CD4-positive, alpha-beta T cell (primary cell): Measurements from ENCODE around the gene CLPTM1. TPM values are rescaled to one million over a fixed set of nuclear protein-coding genes. Genes with fewer than 3 reads are reported as not detected.
A peak's percentile ranks its signal among the peaks of the same experiment; 100 is the strongest.

ENCODE experiments used
- ATAC-seq: fragments of 200-7000 bp; cut with Tn5 transposase; one replicate; pipeline ENCODE4 v1.10.0; 2022; ENCODE audit warnings: mild to moderate bottlenecking; ENCODE audit not compliant: poor library complexity
- CTCF ChIA-PET: fragments of 350-600 bp; sonication (Branson Sonifier 250); formaldehyde crosslinking; loops from one replicate; lab custom pipeline; 2021; ENCODE audit warnings: antibody characterized with exemption, inconsistent platforms; lab: Charles Lee
- POLR2A ChIA-PET: fragments of 350-600 bp; sonication (Branson Sonifier 250); formaldehyde crosslinking; loops from one replicate; lab custom pipeline; 2021; ENCODE audit warnings: antibody characterized with exemption, inconsistent platforms; lab: Charles Lee
- DNase-seq, 14 experiments: peaks; one replicate each; pipeline ENCODE4 v3.0.0-alpha.2; 2013 to 2020; ENCODE audit warnings: mixed read lengths in 2 of 14
- H3K27ac ChIP-seq, 2 donors: one replicate each; pipeline versions ENCODE4 v1.5.1 to v1.7.0; 2013; ENCODE audit warnings: low read length in 2 of 2, low read depth in 1 of 2, mild to moderate bottlenecking in 1 of 2
- H3K27me3 ChIP-seq, 2 experiments: 1 replicate in 1 of 2; 2 replicates in 1 of 2; pipeline versions ENCODE4 v1.6.1 to v1.7.0; 2013; ENCODE audit warnings: low read length in 2 of 2, control low read depth in 1 of 2, mild to moderate bottlenecking in 1 of 2, moderate library complexity in 1 of 2; ENCODE audit not compliant: insufficient read depth in 2 of 2, control insufficient read depth in 1 of 2
- H3K36me3 ChIP-seq: one replicate; pipeline ENCODE4 v1.6.1; 2013; ENCODE audit warnings: low read length, control low read depth; ENCODE audit not compliant: insufficient read depth
- H3K4me1 ChIP-seq: one replicate; pipeline ENCODE4 v1.6.1; 2013; ENCODE audit warnings: low read length, control low read depth; ENCODE audit not compliant: insufficient read depth
- H3K4me3 ChIP-seq: one replicate; pipeline ENCODE4 v1.5.1; 2013; ENCODE audit warnings: mild to moderate bottlenecking, low read length, moderate library complexity
- H3K9me3 ChIP-seq, 2 experiments: 1 replicate in 1 of 2; 2 replicates in 1 of 2; pipeline versions ENCODE4 v1.6.1 to v1.7.0; 2013; ENCODE audit warnings: low read length in 2 of 2, mild to moderate bottlenecking in 2 of 2, control low read depth in 1 of 2, moderate library complexity in 1 of 2; ENCODE audit not compliant: control insufficient read depth in 1 of 2, insufficient read depth in 1 of 2
- H3K27ac Mint-ChIP-seq: one replicate; pipeline ENCODE4 v1.8.0; 2020; ENCODE audit warnings: mixed read lengths
- H3K27me3 Mint-ChIP-seq: one replicate; pipeline ENCODE4 v1.8.0; 2021; ENCODE audit warnings: mixed read lengths
- H3K36me3 Mint-ChIP-seq: one replicate; pipeline ENCODE4 v1.8.0; 2021; ENCODE audit warnings: low read depth, mixed read lengths
- H3K4me1 Mint-ChIP-seq: one replicate; pipeline ENCODE4 v1.8.0; 2021; ENCODE audit warnings: low read depth, mixed read lengths
- H3K4me3 Mint-ChIP-seq: one replicate; pipeline ENCODE4 v1.8.0; 2020; ENCODE audit warnings: mild to moderate bottlenecking, mixed read lengths
- H3K9me3 Mint-ChIP-seq: one replicate; pipeline ENCODE4 v1.8.0; 2020; ENCODE audit warnings: mixed read lengths
- CTCF ChIP-seq: fragments of 200-600 bp; IDR thresholded peaks from one replicate; pipeline ENCODE4 v1.8.0; 2022; ENCODE audit warnings: antibody characterized with exemption, mild to moderate bottlenecking
- intact Hi-C, 2 experiments: fragments of 100-400 bp; cut with DNase I in 1 of 2; cut with micrococcal nuclease in 1 of 2; formaldehyde crosslinking; loops; one replicate each; pipeline versions ENCODE4 v1.15.1 to v1.9.0; 2023 to 2025; cut with DNase I, micrococcal nuclease
- total RNA-seq, 174 experiments: library from RNA in 2 of 174; stranded (reverse) in 2 of 174; gene quantifications; one replicate each; pipeline ENCODE4 v1.2.3 and lab custom pipeline; 2021 to 2026

Gene CLPTM1
- total RNA-seq, 2 experiments from 2014 or later = 71.0 to 72.7 TPM

GRCh38 chr19:44955505-44956439 is 592 bp downstream of the CLPTM1 start:
- peaks cover 54% of the 10 kb centered on the region for H3K4me1 Mint-ChIP-seq
- peak overlapping the region; percentile 96 for H3K4me3 Mint-ChIP-seq
- H3K27me3 Mint-ChIP-seq = no peaks in the 10 kb centered on the region
- no peak for TF ChIP-seq CTCF
- Histone ChIP-seq H3K36me3 (peaks cover 13% of the 10 kb centered on the region), H3K27me3 (no peaks in the 10 kb centered on the region), H3K4me1 (peaks cover 52% of the 10 kb centered on the region), H3K4me3 (peak overlapping the region; percentile 91), H3K27ac (peak overlapping the region; percentile 68 to 80), H3K9me3 (no peaks in the 10 kb centered on the region)
- H3K27ac Mint-ChIP-seq = peak overlapping the region; percentile 88
- intact Hi-C loops = loop anchor here (1.0 to 10.0 kb wide), 6 partner anchors 45 to 909 kb away; partner anchors contain the start of genes CLASRP (in 1 of the 2), FOXA3 (in 1 of the 2), PPP1R37 (in 1 of the 2) and RELB (in 1 of the 2)
- no peaks in the 10 kb centered on the region for H3K9me3 Mint-ChIP-seq
- ChIA-PET POLR2A (interaction anchor here (1.8 kb wide), 2 partner anchors 46 to 65 kb away, joined by 8 to 24 read pairs; partner anchors contain the start of genes RELB and TOMM40), CTCF (interaction anchor here (0.6 to 2.1 kb wide), 3 partner anchors 104 to 243 kb away, joined by 4 to 5 read pairs (median 5); no protein-coding TSS in a partner anchor)
- peak; percentile 15 for ATAC-seq
- peak in 2 of 14 experiments; percentile 1 for DNase-seq
- peaks cover 21% of the 10 kb centered on the region for H3K36me3 Mint-ChIP-seq

- Histone ChIP-seq H3K4me3 (no peak overlapping the region), H3K4me1 (peaks cover 46% of the 10 kb centered on the region), H3K36me3 (peaks cover 31% of the 10 kb centered on the region), H3K27me3 (no peaks in the 10 kb centered on the region), H3K27ac (peak overlapping the region in 1 of 2 donors; percentile 29), H3K9me3 (no peaks in the 10 kb centered on the region)
- Mint-ChIP-seq H3K4me3 (peak overlapping the region; percentile 96), H3K9me3 (no peaks in the 10 kb centered on the region), H3K27ac (peak overlapping the region; percentile 88), H3K4me1 (peaks cover 49% of the 10 kb centered on the region), H3K27me3 (no peaks in the 10 kb centered on the region), H3K36me3 (peaks cover 37% of the 10 kb centered on the region)
- no peak for TF ChIP-seq CTCF
- intact Hi-C loops = loop anchor here in 1 of 2 experiments (5.0 to 10.0 kb wide), 2 partner anchors 135 to 907 kb away; partner anchors contain the start of genes FOXA3, PPP1R37 and SYMPK
- ATAC-seq (no peak), DNase-seq (no peak)
- ChIA-PET CTCF (no interaction called here), POLR2A (no interaction called here)
These were observed 2.3 kb downstream of the CLPTM1 start for GRCh38 chr19:44957526-44957925.

GRCh38 chr19:44958090-44958489 is 2.9 kb downstream of the CLPTM1 start:
- H3K4me3 ChIP-seq = no peak overlapping the region
- ATAC-seq (no peak), DNase-seq (no peak)
- POLR2A ChIA-PET = no interaction called here
- TF ChIP-seq CTCF = no peak
- H3K36me3 Mint-ChIP-seq = peaks cover 40% of the 10 kb centered on the region
- peaks cover 31% of the 10 kb centered on the region for H3K36me3 ChIP-seq
- no peaks in the 10 kb centered on the region for H3K9me3 ChIP-seq
- peaks cover 49% of the 10 kb centered on the region for H3K4me1 Mint-ChIP-seq
- intact Hi-C loops = loop anchor here in 1 of 2 experiments (5.0 to 10.0 kb wide), 2 partner anchors 134 to 907 kb away; partner anchors contain the start of genes FOXA3, PPP1R37 and SYMPK
- CTCF ChIA-PET = no interaction called here
- H3K4me1 ChIP-seq = peaks cover 46% of the 10 kb centered on the region
- H3K27ac Mint-ChIP-seq = no peak overlapping the region
- no peaks in the 10 kb centered on the region for H3K27me3 ChIP-seq
- H3K27me3 Mint-ChIP-seq = no peaks in the 10 kb centered on the region
- no peaks in the 10 kb centered on the region for H3K9me3 Mint-ChIP-seq
- peak overlapping the region; percentile 1 for H3K4me3 Mint-ChIP-seq
- H3K27ac ChIP-seq = no peak overlapping the region
